Activated naive CD4-positive, alpha-beta T cell (primary cell): ENCODE measurements around the gene TPP1.

Source experiments
- DNase-seq, 4 experiments: peaks; one replicate each; lab custom pipeline; 2025; lab: John Stamatoyannopoulos, UW

TPP1 gene

DNA sequence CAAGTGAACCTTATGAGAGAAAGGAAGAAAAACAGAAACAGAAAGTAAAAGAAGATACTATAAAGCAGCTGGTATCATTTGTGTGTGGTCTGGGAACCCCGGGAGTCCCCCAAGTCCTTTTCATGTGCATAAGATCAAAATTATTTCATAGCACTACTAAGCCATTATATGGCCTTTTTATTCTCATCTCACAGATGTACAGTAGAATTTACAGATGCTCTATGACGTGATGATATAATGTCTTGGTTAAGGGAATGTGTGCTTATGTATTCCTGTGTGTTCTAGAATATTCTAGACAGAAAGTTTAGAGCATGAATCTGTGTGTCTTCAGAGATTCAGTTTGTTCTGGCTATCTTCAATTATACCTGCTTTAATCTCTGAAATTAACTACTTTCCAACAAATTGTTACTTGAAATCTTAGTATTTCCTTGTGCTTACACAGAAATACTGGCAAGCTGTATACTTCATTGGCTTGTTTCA, 8.6 kb upstream of the TPP1 start:
- no peak for DNase-seq

DNA sequence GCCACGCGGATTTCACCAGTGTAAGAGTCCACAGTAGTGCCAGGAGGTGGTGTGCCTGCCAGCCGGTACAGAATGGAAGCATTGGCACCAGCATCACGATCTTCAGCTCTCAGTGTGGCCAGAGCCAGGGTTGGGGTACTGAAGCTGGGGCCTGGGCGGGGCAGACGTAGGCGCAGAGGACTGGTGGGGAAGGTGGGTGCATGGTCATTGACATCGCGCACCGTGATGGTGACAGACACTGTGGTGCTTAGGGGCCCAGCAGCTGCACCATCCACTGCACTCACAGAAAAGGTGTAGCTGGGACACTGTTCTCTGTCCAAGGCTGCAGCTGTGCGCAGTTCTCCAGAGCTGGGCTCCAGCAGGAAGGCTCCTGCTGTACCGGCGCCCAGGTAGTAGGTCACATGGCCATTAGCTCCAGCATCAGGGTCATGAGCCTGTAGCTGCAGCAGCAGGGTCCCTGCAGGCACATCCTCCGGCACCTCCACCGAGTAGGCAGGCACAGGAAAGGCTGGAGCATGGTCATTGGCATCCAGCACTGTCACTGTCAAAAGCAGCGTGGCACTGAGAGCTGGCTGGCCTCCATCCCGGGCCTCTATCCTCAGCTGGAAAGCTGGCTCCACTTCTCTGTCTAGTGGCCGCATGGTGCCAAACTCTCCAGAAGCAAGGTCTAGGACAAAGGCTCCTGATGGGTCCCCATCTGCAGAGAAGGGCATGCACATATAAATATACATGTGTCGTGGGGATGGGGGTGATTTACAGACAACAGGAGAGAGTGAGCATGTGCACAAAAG, 7.9 kb upstream of the TPP1 start:
- DNase-seq = no peak

GRCh38 chr11:6625832-6626420, 6.7 kb upstream of the TPP1 start:
- no peak for DNase-seq

DNA sequence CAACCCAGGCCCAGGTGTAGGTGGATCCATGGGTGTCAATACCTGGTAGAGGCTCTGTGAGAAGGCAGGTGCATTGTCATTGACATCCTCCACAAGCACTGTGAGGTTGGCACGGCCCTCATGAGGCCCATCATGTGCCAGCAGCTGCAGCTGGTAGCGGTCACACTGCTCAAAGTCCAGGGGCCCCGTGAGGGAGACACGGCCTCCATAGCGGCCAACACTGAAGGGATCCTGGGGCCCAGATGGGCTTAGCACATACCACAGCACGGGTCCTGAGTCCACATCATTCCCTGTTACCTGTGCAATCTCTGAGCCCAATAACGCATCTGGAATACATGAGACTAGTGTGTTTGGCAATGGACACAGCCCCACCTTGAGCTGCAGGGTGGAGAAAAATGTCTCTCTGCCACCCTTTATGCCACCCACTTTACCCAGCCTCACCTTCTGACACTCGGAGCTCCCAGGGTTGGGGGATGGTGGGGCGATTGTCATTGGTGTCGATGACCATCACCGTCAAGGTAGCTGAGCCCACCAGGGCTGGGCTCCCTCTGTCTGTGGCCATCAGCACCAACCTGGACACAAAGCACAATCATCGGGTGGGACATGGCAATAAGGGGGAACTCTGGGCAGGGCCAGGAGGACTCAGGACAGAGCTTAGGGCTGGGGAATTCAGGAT, 6.1 kb upstream of the TPP1 start:
- no peak for DNase-seq

- DNase-seq = no peak
Observed at GRCh38 chr11:6623391-6624363, 4.5 kb upstream of the TPP1 start.

GRCh38 chr11:6622261-6623171, 3.3 kb upstream of the TPP1 start:
- DNase-seq = no peak

GRCh38 chr11:6621711-6622211, 2.5 kb upstream of the TPP1 start:
- no peak for DNase-seq

GRCh38 chr11:6620636-6621035, 1.4 kb upstream of the TPP1 start:
- DNase-seq = no peak

GRCh38 chr11:6618117-6619003, 862 bp downstream of the TPP1 start:
- peak in 3 of 4 experiments; percentile 7 to 40 (median 10) for DNase-seq

- no peak for DNase-seq
Observed at GRCh38 chr11:6617315-6617781, 1.9 kb downstream of the TPP1 start.

DNA sequence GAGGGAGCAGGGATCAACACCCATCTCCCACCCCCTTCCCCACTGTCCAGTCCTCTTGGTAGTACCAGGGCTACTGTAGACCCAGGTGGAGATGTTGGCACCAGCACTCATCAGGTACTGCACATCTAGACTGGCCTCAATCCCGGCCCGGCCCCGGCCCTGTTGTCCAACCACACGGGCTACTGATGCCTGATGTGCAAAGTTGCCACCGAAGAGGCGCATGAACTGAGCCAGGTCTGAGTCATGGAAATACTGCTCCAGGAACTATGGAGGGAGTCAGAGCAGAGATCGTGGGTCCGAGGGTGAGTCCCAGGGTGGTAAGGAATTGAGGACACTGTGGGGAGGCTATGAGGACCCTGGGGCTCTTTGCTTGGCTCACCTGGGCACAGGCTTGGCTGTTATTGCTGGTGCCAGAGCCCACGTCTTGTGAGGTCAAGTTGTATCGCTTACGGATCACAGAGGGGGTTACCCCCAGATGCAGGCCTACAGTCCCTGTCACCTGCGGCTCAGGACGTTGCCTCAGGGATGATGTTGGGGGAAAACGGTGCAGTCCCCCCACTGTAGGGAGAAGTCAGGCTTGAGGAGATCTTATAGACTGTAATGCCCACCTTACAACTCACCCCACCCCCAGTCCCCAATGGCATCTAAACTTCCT, 2.5 kb downstream of the TPP1 start:
- no peak for DNase-seq

- no peak for DNase-seq
Observed at GRCh38 chr11:6615882-6616585, 3.2 kb downstream of the TPP1 start.

GRCh38 chr11:6615046-6615445, 4.2 kb downstream of the TPP1 start:
- no peak for DNase-seq

DNA sequence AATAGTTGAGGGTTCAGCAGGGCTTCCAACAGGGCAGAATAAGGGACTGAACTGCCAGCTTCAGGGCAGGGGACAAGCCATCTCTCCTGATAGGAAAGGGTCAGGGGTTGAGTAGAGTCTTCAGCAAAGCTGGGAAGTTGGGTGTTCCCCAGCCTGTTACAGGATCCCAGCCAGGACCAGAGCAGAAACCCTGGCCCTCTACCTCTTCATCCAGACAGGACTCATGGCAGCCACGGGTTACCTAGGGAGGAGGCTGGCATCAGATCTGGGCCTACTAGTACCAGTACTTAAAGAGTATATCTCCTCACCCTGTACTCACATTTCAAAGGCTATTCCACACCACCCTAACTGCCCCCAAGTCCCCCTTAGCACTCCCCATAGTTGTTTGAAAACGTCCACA, 4.8 kb downstream of the TPP1 start:
- no peak for DNase-seq

DNA sequence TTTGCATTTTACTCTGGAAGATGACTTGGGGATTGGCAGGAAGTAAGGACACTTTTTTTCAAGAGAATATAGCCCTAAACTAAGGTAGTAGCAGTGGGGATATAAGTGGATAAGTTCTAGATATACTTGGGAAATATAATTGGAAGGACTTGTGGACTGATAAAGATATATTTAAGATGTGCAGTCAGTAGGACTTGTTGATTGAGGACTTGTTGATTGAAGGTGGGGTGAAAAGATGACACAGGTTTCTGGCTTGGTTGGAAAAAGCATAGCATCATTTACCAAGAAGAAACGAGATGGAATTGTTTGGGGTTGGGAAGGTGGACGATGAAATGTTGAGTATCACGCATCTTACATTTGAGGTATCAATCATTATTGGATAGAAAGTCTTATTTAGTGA, 5.7 kb downstream of the TPP1 start:
- no peak for DNase-seq

GRCh38 chr11:6612213-6613041, 6.8 kb downstream of the TPP1 start, which contains the start of gene TAF10:
TAF10 (minus strand) TSS chr11:6612216; CDS start chr11:6612189, 27 bp downstream.
- DNase-seq = peak; percentile 73 to 93 (median 81)

DNA sequence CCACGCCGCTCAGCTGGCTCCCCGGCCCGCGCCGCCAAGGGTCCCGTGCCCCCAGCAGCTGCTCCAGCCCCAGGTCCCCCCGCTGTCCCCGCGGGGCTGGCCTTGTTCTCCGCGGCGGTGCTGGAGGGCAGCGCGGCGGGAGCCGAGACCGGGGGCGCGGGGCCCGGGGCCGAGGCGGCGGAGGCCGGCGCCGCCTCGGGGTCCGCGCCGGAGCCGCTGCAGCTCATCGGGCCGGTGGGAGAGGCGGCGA, 7.3 kb downstream of the TPP1 start:
- no peak for DNase-seq
